KOPT-K1 (cell line): ENCODE data around the gene PRKAG2.
"Not testable (repeated sequence)": the region's sequence is repeated elsewhere in the genome, so short reads cannot be mapped to it uniquely, and the experiment has no call there.

Experiments used
- H3K27ac ChIP-seq: fragments of 200-600 bp; sonication (generic); 2 replicates; pipeline ENCODE4 v1.5.1; 2016; ENCODE audit warnings: antibody characterized with exemption, mild to moderate bottlenecking, low read depth, low read length; ENCODE audit not compliant: poor library complexity, severe bottlenecking
- H3K36me3 ChIP-seq: fragments of 200-600 bp; sonication (generic); 2 replicates; pipeline ENCODE4 v1.5.1; 2017; ENCODE audit warnings: antibody characterized with exemption, mild to moderate bottlenecking, low read length, moderate library complexity; ENCODE audit not compliant: insufficient read depth
- H3K9me3 ChIP-seq: fragments of 200-600 bp; sonication (generic); 2 replicates; pipeline ENCODE4 v1.5.1; 2017; ENCODE audit warnings: antibody characterized with exemption, low read length, mild to moderate bottlenecking; ENCODE audit not compliant: insufficient read depth, poor library complexity, severe bottlenecking

Gene PRKAG2

GRCh38 chr7:151586531-151587260 lies 290.2 kb downstream of the PRKAG2 start:
- H3K27ac ChIP-seq = no peak overlapping the region
- no peaks in the 10 kb centered on the region for H3K9me3 ChIP-seq
- no peaks in the 10 kb centered on the region for H3K36me3 ChIP-seq

GRCh38 chr7:151585744-151586393 lies 291.0 kb downstream of the PRKAG2 start:
- no peaks in the 10 kb centered on the region for H3K9me3 ChIP-seq
- no peak overlapping the region for H3K27ac ChIP-seq
- H3K36me3 ChIP-seq = no peaks in the 10 kb centered on the region

GRCh38 chr7:151581741-151582140 lies 295.2 kb downstream of the PRKAG2 start:
- Histone ChIP-seq H3K27ac (no peak overlapping the region), H3K36me3 (no peaks in the 10 kb centered on the region), H3K9me3 (peaks cover 24% of the 10 kb centered on the region)

GRCh38 chr7:151579644-151580043 lies 297.3 kb downstream of the PRKAG2 start:
- Histone ChIP-seq H3K9me3 (peaks cover 24% of the 10 kb centered on the region), H3K36me3 (no peaks in the 10 kb centered on the region), H3K27ac (no peak overlapping the region)

GRCh38 chr7:151575410-151575809 lies 301.5 kb downstream of the PRKAG2 start:
- peaks cover 24% of the 10 kb centered on the region for H3K9me3 ChIP-seq
- H3K27ac ChIP-seq = no peak overlapping the region
- H3K36me3 ChIP-seq = no peaks in the 10 kb centered on the region

- H3K36me3 ChIP-seq, H3K27ac ChIP-seq, H3K9me3 ChIP-seq: not testable (repeated sequence)
Measured at GRCh38 chr7:151573046-151573445, 303.9 kb downstream of the PRKAG2 start.

GRCh38 chr7:151572136-151572535 lies 304.8 kb downstream of the PRKAG2 start:
- no peaks in the 10 kb centered on the region for H3K36me3 ChIP-seq

GRCh38 chr7:151571471-151571870 lies 305.4 kb downstream of the PRKAG2 start:
- Histone ChIP-seq H3K36me3 (no peaks in the 10 kb centered on the region), H3K27ac (no peak overlapping the region), H3K9me3 (no peaks in the 10 kb centered on the region)

More at GRCh38 chr7:151572136-151572535, 304.8 kb downstream of the PRKAG2 start:
- H3K27ac ChIP-seq = no peak overlapping the region
- H3K9me3 ChIP-seq = no peaks in the 10 kb centered on the region

GRCh38 chr7:151570366-151570915 lies 306.5 kb downstream of the PRKAG2 start:
- no peaks in the 10 kb centered on the region for H3K36me3 ChIP-seq
- H3K27ac ChIP-seq = no peak overlapping the region
- H3K9me3 ChIP-seq = no peaks in the 10 kb centered on the region

GRCh38 chr7:151568956-151569940 lies 307.7 kb downstream of the PRKAG2 start:
- no peaks in the 10 kb centered on the region for H3K36me3 ChIP-seq
- no peak overlapping the region for H3K27ac ChIP-seq
- no peaks in the 10 kb centered on the region for H3K9me3 ChIP-seq

- H3K27ac ChIP-seq = no peak overlapping the region
- no peaks in the 10 kb centered on the region for H3K36me3 ChIP-seq
- H3K9me3 ChIP-seq = no peaks in the 10 kb centered on the region
Measured at GRCh38 chr7:151566897-151567320, 310.0 kb downstream of the PRKAG2 start.

GRCh38 chr7:151565541-151565940 lies 311.4 kb downstream of the PRKAG2 start:
- no peaks in the 10 kb centered on the region for H3K9me3 ChIP-seq
- H3K36me3 ChIP-seq = no peaks in the 10 kb centered on the region
- no peak overlapping the region for H3K27ac ChIP-seq

- H3K27ac ChIP-seq = no peak overlapping the region
- no peaks in the 10 kb centered on the region for H3K9me3 ChIP-seq
- H3K36me3 ChIP-seq = no peaks in the 10 kb centered on the region
Measured at GRCh38 chr7:151560243-151560642, 316.7 kb downstream of the PRKAG2 start.

GRCh38 chr7:151559557-151560183 lies 317.2 kb downstream of the PRKAG2 start:
- H3K36me3 ChIP-seq = no peaks in the 10 kb centered on the region
- no peak overlapping the region for H3K27ac ChIP-seq
- H3K9me3 ChIP-seq = no peaks in the 10 kb centered on the region
